Astrocyte (in vitro differentiated cells and primary cell): Measurements from ENCODE around the gene TEKT5.

ENCODE experiments used
- CTCF ChIP-seq: IDR thresholded peaks from 2 replicates; pipeline ENCODE4 v1.5.1; 2011; ENCODE audit warnings: low read depth, mild to moderate bottlenecking, inconsistent platforms, low read length, moderate library complexity; ENCODE audit not compliant: insufficient read depth
- EZH2 ChIP-seq: IDR thresholded peaks from 2 replicates; pipeline ENCODE4 v1.6.1; 2012; ENCODE audit warnings: mild to moderate bottlenecking, low read length, inconsistent platforms; ENCODE audit not compliant: insufficient read depth

- no peak for TF ChIP-seq CTCF
- no peak for TF ChIP-seq EZH2
Measured at GRCh38 chr16:10616756-10617640, 77.7 kb downstream of the TEKT5 start.
